K562 (cell line): ENCODE results near the gene DYSF.

Experiments used
- CREB1 ChIP-seq, 2 experiments: sonication (generic) in 1 of 2; formaldehyde crosslinking in 1 of 2; IDR thresholded peaks; 2 replicates each; pipeline versions ENCODE4 v1.6.1 to v1.8.0; 2012 to 2022; ENCODE audit warnings: inconsistent platforms in 1 of 2, mild to moderate bottlenecking in 1 of 2, missing genetic modification reagents in 1 of 2, moderate library complexity in 1 of 2
- FOXM1 ChIP-seq, 2 experiments: fragments of 450-650 bp in 1 of 2; sonication (generic) in 1 of 2; formaldehyde crosslinking in 1 of 2; IDR thresholded peaks; 2 replicates each; pipeline versions ENCODE4 v1.6.1 to v1.9.0; 2017 to 2022; ENCODE audit warnings: low read depth in 2 of 2, mild to moderate bottlenecking in 2 of 2, missing genetic modification reagents in 1 of 2, moderate library complexity in 1 of 2
- GATAD2A ChIP-seq: fragments of 450-650 bp; IDR thresholded peaks from 2 replicates; pipeline ENCODE4 v1.6.1; 2017
- LCOR ChIP-seq: sonication (generic); formaldehyde crosslinking; IDR thresholded peaks from 2 replicates; pipeline ENCODE4 v1.8.0; 2022; ENCODE audit warnings: mild to moderate bottlenecking, missing genetic modification reagents
- NFIC ChIP-seq: fragments of 450-650 bp; IDR thresholded peaks from 2 replicates; pipeline ENCODE4 v1.6.1; 2017; ENCODE audit warnings: mild to moderate bottlenecking, inconsistent platforms
- SIN3A ChIP-seq, 2 experiments: fragments of 150-350 bp in 1 of 2; IDR thresholded peaks; 2 replicates each; pipeline ENCODE4 v1.6.1; 2011 to 2016; ENCODE audit warnings: borderline replicate concordance in 2 of 2, low read depth in 2 of 2, low read length in 2 of 2, mild to moderate bottlenecking in 2 of 2, moderate library complexity in 2 of 2; ENCODE audit not compliant: control insufficient read depth in 1 of 2
- TAF15 ChIP-seq: fragments of 200-400 bp; formaldehyde crosslinking; IDR thresholded peaks from 2 replicates; pipeline ENCODE4 v1.6.1; 2017; ENCODE audit warnings: mild to moderate bottlenecking, low read depth, low read length, moderate library complexity
- ZEB2 ChIP-seq: fragments of 450-650 bp; IDR thresholded peaks from 2 replicates; pipeline ENCODE4 v1.6.1; 2016
- TF ChIP-seq, protein P1 (sequence below), 2 experiments: fragments of 200-800 bp in 1 of 2; sonication (Bioruptor generic) in 1 of 2; sonication (generic) in 1 of 2; formaldehyde crosslinking in 1 of 2; IDR thresholded peaks in 1 of 2; conservative IDR thresholded peaks in 1 of 2; 2 replicates each; pipeline versions ENCODE4 v1.5.0 to v1.6.1; 2016 to 2020; ENCODE audit warnings: missing compliant biosample characterization in 1 of 2, missing genetic modification characterization in 1 of 2, missing genetic modification reagents in 1 of 2
- TF ChIP-seq, protein P2 (sequence below): fragments of 250-450 bp; sonication (Bioruptor Pico); IDR thresholded peaks from 2 replicates; pipeline ENCODE4 v1.4.0; 2020; ENCODE audit warnings: mild to moderate bottlenecking, moderate library complexity, borderline replicate concordance
- TF ChIP-seq, protein P3 (sequence below), 2 experiments: fragments of 450-650 bp in 1 of 2; sonication (generic) in 1 of 2; formaldehyde crosslinking in 1 of 2; IDR thresholded peaks in 1 of 2; conservative IDR thresholded peaks in 1 of 2; 2 replicates each; pipeline versions ENCODE4 v1.6.1 to v1.8.1; 2016 to 2023; ENCODE audit warnings: mild to moderate bottlenecking in 2 of 2, moderate library complexity in 2 of 2, inconsistent platforms in 1 of 2, missing genetic modification reagents in 1 of 2
- TF ChIP-seq, protein P4 (sequence below), 3 experiments: IDR thresholded peaks in 2 of 3; conservative IDR thresholded peaks in 1 of 3; 2 replicates each; pipeline ENCODE4 v1.5.1; 2011 to 2012; ENCODE audit warnings: low read length in 3 of 3, mild to moderate bottlenecking in 3 of 3, control low read depth in 2 of 3, improper control_type of control experiment in 1 of 3, inconsistent platforms in 1 of 3, low read depth in 1 of 3, mixed read lengths in 1 of 3, moderate library complexity in 1 of 3; ENCODE audit not compliant: insufficient read depth in 2 of 3

DNA sequence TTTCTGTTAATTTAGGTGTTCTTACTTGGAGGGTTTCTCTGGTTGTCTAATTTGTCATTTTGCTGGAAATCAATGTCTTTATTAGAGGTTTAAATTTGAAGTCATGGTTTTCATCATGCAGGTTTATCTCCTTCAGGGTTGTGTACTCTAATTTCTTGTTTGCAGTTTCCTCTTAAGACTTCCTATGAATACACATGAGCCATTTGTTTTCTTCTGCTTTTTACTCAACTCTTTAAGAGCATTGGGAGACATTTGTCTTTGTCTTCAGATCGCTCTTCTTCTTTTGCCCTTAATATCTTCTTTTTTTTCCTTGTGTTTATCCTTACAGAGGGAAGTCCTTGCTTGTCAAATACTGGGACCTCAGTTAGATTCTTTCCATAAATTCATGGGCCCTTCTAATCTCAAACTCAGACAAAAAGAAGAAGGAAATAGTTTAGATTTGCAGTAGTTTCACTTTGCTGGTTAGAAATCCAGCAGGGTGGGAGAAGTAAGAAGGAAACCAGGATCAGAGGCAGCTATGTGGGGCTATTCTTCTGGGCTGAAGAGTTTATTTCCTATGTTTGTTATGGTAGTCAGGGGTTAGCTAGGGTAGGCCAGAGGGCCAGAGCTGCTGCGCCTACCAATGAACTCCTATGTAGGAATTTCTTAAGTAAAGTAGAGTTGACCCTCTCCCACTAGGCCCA, 176.6 kb downstream of the DYSF start:
- TF ChIP-seq, protein P1, sequence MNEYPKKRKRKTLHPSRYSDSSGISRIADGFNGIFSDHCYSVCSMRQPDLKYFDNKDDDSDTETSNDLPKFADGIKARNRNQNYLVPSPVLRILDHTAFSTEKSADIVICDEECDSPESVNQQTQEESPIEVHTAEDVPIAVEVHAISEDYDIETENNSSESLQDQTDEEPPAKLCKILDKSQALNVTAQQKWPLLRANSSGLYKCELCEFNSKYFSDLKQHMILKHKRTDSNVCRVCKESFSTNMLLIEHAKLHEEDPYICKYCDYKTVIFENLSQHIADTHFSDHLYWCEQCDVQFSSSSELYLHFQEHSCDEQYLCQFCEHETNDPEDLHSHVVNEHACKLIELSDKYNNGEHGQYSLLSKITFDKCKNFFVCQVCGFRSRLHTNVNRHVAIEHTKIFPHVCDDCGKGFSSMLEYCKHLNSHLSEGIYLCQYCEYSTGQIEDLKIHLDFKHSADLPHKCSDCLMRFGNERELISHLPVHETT (CRISPR knock-in tag; conservative IDR thresholded peaks at IDR 0.05 in 1 of 2, IDR thresholded peaks at IDR 0.05 in 1 of 2): no peak
- TF ChIP-seq NFIC (no peak), SIN3A (IDR thresholded peaks at IDR 0.05; ENCODE audit: borderline replicate concordance in 2 of 2, control insufficient read depth in 1 of 2, low read depth in 2 of 2, low read length in 2 of 2) (no peak), GATAD2A (no peak), CREB1 (IDR thresholded peaks at IDR 0.05) (no peak), CREB1 (CRISPR knock-in tag; IDR thresholded peaks at IDR 0.05) (no peak), ZEB2 (no peak), LCOR (CRISPR knock-in tag) (no peak), FOXM1 (IDR thresholded peaks at IDR 0.05; ENCODE audit: low read depth) (no peak), FOXM1 (CRISPR knock-in tag; IDR thresholded peaks at IDR 0.05; ENCODE audit: low read depth) (no peak), TAF15 (no peak)
- TF ChIP-seq, protein P2, sequence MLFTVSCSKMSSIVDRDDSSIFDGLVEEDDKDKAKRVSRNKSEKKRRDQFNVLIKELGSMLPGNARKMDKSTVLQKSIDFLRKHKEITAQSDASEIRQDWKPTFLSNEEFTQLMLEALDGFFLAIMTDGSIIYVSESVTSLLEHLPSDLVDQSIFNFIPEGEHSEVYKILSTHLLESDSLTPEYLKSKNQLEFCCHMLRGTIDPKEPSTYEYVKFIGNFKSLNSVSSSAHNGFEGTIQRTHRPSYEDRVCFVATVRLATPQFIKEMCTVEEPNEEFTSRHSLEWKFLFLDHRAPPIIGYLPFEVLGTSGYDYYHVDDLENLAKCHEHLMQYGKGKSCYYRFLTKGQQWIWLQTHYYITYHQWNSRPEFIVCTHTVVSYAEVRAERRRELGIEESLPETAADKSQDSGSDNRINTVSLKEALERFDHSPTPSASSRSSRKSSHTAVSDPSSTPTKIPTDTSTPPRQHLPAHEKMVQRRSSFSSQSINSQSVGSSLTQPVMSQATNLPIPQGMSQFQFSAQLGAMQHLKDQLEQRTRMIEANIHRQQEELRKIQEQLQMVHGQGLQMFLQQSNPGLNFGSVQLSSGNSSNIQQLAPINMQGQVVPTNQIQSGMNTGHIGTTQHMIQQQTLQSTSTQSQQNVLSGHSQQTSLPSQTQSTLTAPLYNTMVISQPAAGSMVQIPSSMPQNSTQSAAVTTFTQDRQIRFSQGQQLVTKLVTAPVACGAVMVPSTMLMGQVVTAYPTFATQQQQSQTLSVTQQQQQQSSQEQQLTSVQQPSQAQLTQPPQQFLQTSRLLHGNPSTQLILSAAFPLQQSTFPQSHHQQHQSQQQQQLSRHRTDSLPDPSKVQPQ (CRISPR knock-in tag): no peak
- TF ChIP-seq, protein P3, sequence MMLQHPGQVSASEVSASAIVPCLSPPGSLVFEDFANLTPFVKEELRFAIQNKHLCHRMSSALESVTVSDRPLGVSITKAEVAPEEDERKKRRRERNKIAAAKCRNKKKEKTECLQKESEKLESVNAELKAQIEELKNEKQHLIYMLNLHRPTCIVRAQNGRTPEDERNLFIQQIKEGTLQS (IDR thresholded peaks at IDR 0.05): no peak
- TF ChIP-seq, protein P3 (CRISPR knock-in tag; conservative IDR thresholded peaks at IDR 0.05): no peak
- TF ChIP-seq, protein P4, sequence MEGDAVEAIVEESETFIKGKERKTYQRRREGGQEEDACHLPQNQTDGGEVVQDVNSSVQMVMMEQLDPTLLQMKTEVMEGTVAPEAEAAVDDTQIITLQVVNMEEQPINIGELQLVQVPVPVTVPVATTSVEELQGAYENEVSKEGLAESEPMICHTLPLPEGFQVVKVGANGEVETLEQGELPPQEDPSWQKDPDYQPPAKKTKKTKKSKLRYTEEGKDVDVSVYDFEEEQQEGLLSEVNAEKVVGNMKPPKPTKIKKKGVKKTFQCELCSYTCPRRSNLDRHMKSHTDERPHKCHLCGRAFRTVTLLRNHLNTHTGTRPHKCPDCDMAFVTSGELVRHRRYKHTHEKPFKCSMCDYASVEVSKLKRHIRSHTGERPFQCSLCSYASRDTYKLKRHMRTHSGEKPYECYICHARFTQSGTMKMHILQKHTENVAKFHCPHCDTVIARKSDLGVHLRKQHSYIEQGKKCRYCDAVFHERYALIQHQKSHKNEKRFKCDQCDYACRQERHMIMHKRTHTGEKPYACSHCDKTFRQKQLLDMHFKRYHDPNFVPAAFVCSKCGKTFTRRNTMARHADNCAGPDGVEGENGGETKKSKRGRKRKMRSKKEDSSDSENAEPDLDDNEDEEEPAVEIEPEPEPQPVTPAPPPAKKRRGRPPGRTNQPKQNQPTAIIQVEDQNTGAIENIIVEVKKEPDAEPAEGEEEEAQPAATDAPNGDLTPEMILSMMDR (IDR thresholded peaks at IDR 0.05 in 2 of 3, conservative IDR thresholded peaks at IDR 0.05 in 1 of 3; ENCODE audit: insufficient read depth in 2 of 3, low read depth in 1 of 3, low read length in 3 of 3): no peak
